Umbilical cord (tissue), 2 donors: Measurements from ENCODE around the gene CHEK1. TPM values are rescaled to one million over a fixed set of nuclear protein-coding genes. Genes with fewer than 3 reads are reported as not detected.
"Not testable (repeated sequence)": the region's sequence is repeated elsewhere in the genome, so short reads cannot be mapped to it uniquely, and the experiment has no call there.

Experiments used
- DNase-seq: peaks from one replicate; pipeline ENCODE4 v3.0.0-alpha.2; 2015; ENCODE audit warnings: low spot score
- total RNA-seq: library from RNA; depleted of rRNA; stranded (reverse); fragments of >200 nt; gene quantifications from one replicate; pipeline ENCODE4 v1.2.3, GENCODE V29; 2014; ENCODE audit warnings: low replicate concordance; ENCODE audit not compliant: insufficient read depth

Gene CHEK1
- total RNA-seq, 1 donor from 2014 or later: 80.2 TPM

DNA sequence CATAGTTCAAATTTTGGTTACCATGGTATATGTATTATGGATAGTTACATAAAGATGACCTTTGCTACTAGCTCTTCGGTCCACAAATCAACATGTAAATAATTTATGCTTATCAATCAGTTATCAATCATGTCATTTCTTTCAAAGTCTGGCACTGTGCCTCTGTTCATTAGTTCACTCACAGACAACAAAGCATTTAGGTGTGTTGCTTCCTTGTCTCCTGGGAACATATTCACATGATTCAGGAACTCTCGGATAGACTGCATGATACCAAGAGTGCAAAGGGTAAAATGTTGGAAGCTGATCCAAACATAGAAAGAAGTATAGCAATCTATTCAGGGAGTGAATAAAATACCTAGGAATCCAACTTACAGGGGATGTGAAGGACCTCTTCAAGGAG, 70.0 kb downstream of the CHEK1 start:
- no peak for DNase-seq

DNA sequence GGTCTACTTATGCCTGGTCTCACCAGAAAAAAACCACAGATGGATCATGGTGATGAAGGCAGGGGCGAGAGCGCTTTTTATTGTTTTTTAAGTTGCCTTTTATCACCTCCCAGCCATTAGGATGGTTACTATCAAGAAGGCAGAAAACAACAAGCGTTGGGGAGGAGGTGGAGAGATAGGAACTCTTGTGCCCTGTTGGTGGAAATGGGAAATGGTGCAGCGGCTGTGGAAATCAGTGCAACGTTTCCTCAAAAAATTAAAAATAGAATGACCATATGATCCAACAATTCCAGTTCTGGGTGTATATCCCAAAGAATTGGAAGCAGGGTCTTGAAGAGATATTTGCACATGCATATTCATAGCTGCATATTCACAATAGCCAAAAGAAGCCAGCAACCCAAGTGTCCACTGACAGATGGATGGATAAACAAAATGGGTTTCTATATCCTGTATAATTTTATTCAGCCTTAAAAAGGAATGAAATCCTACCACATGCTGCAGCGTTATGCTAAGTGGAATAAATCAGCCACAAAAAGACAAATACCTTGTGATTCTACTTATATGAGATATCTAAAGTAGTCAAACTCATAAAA, 76.2 kb downstream of the CHEK1 start:
- no peak for DNase-seq

DNA sequence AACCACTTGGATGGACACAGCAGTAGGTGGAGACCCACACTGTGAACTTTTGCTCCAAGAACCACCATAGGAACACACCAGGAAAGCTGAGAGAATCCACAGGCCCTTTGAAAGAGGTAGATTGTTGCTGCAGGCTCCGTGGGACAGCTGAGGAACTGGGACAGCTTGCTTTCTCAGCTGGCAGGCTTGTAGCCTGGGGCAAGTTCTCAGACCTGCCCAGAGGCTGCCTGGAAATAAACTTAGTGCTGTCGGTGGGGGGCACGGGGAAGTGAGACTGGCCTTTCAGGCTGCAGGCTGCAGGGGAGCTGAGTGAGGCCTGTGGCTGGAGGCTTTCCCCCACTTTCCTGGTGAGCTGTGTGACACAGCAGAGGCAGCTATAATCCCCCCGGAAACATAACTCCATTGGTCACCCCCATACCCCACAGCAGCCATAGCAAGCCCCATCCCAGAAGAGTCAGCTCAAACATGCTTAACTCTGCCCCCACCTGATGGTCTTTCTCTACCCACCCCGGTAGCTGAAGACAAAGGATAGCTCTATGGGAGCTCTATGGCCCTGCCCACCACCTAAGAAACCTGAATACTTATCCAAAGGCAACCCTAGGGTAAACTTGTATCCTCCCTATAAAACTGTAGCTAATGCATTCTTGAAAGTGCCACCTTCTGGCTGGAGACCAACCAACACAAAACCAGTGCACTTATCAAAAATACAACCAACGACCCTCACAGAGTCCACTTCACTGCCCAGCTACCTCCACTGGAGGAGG, 77.1 kb downstream of the CHEK1 start:
- DNase-seq: no peak

DNA sequence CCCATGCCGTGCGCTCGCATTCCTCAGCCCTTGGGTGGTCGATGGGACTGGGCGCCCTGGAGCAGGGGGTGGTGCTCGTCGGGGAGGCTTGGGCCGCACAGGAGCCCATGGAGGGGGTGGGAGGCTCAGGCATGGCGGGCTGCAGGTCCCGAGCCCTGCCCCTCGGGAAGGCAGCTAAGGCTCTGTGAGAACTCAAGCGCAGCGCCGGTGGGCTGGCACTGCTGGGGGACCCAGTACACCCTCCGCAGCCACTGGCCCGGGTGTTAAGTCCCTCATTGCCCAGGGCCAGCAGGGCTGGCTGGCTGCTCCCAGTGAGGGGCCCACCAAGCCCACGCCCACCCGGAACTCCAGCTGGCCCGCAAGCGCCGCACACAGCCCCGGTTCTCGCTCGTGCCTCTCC, 79.7 kb downstream of the CHEK1 start:
- not testable (repeated sequence) for DNase-seq

DNA sequence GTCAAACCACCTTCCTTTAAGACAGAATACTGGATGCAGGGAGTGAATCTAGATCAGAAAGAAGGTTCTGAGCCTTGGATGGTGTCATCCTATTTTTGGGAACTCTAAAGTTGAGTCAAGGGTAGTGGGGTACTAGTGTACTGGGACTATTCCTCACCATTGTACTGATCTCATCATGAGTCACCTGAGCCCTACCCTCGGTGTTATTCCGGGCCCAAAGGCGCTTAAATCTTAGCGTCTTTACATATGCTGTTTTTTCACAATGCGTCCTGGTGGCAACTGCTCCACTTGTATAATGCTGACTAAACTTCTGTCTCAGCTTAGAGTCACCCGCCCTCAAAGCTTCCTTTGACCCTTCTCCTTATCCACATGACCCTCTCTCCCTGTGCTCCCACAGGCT, 95.8 kb downstream of the CHEK1 start:
- no peak for DNase-seq

DNA sequence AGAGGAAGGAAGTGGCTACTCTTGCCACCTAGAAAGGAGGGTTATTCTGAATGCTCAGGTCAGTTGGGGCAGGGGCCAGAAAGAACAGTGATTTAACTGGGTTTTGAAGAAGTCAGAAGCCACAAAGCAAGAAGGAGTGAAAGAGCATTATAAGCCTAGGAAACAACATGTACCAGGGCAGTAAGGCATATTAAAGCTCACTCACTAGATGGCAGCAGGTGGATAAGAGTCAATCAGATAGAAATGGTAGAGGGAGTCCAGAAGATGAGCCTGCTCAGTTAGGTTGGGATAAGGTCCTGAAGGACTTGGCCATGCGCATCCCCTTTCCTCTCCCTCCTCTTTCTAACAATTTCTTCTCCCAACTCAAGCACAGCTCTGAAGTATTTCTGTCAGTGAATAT, 99.2 kb downstream of the CHEK1 start:
- DNase-seq: no peak

Other genes with a start within 250 kb of the CHEK1 start
- 22.4 TPM for gene FEZ1, start 128.9 kb upstream of the CHEK1 start, total RNA-seq
- gene EI24, start 55.7 kb upstream of the CHEK1 start, total RNA-seq: 62.4 TPM
- 103 TPM for gene STT3A, start 32.3 kb upstream of the CHEK1 start, total RNA-seq
- 2.2 TPM for gene ACRV1, start 55.7 kb downstream of the CHEK1 start, total RNA-seq
- 0.96 TPM for gene PATE1, start 121.1 kb downstream of the CHEK1 start, total RNA-seq
- gene PATE2, start 153.7 kb downstream of the CHEK1 start, total RNA-seq: 12.5 TPM
- gene PATE3, start 163.0 kb downstream of the CHEK1 start, total RNA-seq: not detected
- 5.3 TPM for gene PATE4, start 208.2 kb downstream of the CHEK1 start, total RNA-seq